Testis (tissue), 3 donors: ENCODE measurements around the gene HAPLN3. TPM values are rescaled to one million over a fixed set of nuclear protein-coding genes. Genes with fewer than 3 reads are reported as not detected.

Source experiments
- DNase-seq: peaks from one replicate; pipeline ENCODE4 v3.0.0-alpha.2; 2019
- H3K27ac ChIP-seq, 2 donors: fragments of 200-600 bp; sonication (generic); one replicate each; pipeline ENCODE4 v1.5.1; 2019
- H3K27me3 ChIP-seq: fragments of 200-600 bp; sonication (generic); one replicate; pipeline ENCODE4 v1.5.1; 2019
- H3K36me3 ChIP-seq: fragments of 200-600 bp; sonication (generic); one replicate; pipeline ENCODE4 v1.5.1; 2017; ENCODE audit warnings: low read depth; ENCODE audit errors: missing control alignments
- H3K4me1 ChIP-seq: fragments of 200-600 bp; sonication (generic); one replicate; pipeline ENCODE4 v1.5.1; 2019
- H3K4me3 ChIP-seq, 2 donors: fragments of 200-600 bp; sonication (generic); one replicate each; pipeline ENCODE4 v1.5.1; 2017 to 2019
- H3K9me3 ChIP-seq: fragments of 200-600 bp; sonication (generic); one replicate; pipeline ENCODE4 v1.5.1; 2017
- POLR2A ChIP-seq: fragments of 450-650 bp; IDR thresholded peaks from one replicate; pipeline ENCODE4 v1.6.1; 2017; ENCODE audit warnings: antibody characterized with exemption, mild to moderate bottlenecking, moderate library complexity
- WGBS, 2 donors: methylation state at CpG; one replicate each; pipeline ENCODE4 v1.1.5; 2018; 5-methylcytosine and 5-hydroxymethylcytosine counted together
- intact Hi-C: fragments of 100-400 bp; cut with DNase I; formaldehyde crosslinking; loops from one replicate; pipeline ENCODE4 v1.15.1; 2023; ENCODE audit warnings: low total_unique reads
- polyA plus RNA-seq: library from polyadenylated mRNA; stranded (reverse); fragments of 350-450 nt; fragmentation: Illumina TruSeq; extraction: RNeasy Lipid Tissue Mini Kit (QIAGEN cat#74804); gene quantifications from one replicate; pipeline ENCODE4 v1.2.3, GENCODE V29; 2014; ENCODE audit warnings: low read depth, low replicate concordance; ENCODE audit not compliant: insufficient read depth
- total RNA-seq, 2 donors: library from RNA; depleted of rRNA; stranded (reverse); fragments of >200 nt; gene quantifications; one replicate each; pipeline ENCODE4 v1.2.3, GENCODE V29; 2016
- TF ChIP-seq, protein P1 (sequence below), 3 experiments: fragments of 450-650 bp in 2 of 3; fragments of 200-600 bp in 1 of 3; sonication (generic) in 1 of 3; IDR thresholded peaks; one replicate each; pipeline ENCODE4 v1.5.1; 2016 to 2019; ENCODE audit warnings: antibody characterized with exemption in 3 of 3, mild to moderate bottlenecking in 2 of 3, moderate library complexity in 1 of 3

HAPLN3 gene
- total and polyA plus RNA-seq, 3 donors from 2014 or later: 4.8 to 5.6 (median 5.0) TPM

DNA sequence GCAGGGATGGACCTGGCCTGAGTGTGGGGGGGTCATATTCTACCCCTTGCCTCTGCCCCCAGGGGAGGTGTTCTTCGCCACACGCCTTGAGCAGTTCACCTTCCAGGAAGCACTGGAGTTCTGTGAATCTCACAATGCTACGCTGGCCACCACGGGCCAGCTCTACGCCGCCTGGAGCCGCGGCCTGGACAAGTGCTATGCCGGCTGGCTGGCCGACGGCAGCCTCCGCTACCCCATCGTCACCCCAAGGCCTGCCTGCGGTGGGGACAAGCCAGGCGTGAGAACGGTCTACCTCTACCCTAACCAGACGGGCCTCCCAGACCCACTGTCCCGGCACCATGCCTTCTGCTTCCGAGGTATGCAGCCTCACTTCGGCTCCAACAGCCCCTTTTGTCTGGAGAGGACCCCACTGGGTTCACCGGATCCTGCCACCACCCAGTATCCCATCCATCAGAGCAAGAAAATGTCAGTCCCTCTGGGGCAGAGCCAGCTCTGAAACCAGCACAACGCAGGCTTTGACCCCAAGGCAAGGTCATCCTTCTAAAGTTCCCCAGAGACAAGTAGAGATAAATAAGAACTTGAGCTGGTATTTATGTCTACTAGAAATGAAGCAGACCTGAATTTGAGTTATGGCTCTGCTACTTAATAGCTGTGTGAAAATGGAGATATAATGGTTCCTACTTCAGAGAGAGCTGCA is 45.8 kb downstream of the HAPLN3 start:
- 82 to 88% methylated on average over 19 to 21 of the region's 22 CpGs for WGBS, 2 donors
- DNase-seq: no peak
- Histone ChIP-seq H3K4me1 (no peaks in the 10 kb centered on the region), H3K9me3 (no peaks in the 10 kb centered on the region), H3K36me3 (no peaks in the 10 kb centered on the region), H3K4me3 (no peak overlapping the region), H3K27me3 (no peaks in the 10 kb centered on the region), H3K27ac (no peak overlapping the region)
- intact Hi-C loops: no loop called here
- TF ChIP-seq POLR2A: no peak
- TF ChIP-seq, protein P1, sequence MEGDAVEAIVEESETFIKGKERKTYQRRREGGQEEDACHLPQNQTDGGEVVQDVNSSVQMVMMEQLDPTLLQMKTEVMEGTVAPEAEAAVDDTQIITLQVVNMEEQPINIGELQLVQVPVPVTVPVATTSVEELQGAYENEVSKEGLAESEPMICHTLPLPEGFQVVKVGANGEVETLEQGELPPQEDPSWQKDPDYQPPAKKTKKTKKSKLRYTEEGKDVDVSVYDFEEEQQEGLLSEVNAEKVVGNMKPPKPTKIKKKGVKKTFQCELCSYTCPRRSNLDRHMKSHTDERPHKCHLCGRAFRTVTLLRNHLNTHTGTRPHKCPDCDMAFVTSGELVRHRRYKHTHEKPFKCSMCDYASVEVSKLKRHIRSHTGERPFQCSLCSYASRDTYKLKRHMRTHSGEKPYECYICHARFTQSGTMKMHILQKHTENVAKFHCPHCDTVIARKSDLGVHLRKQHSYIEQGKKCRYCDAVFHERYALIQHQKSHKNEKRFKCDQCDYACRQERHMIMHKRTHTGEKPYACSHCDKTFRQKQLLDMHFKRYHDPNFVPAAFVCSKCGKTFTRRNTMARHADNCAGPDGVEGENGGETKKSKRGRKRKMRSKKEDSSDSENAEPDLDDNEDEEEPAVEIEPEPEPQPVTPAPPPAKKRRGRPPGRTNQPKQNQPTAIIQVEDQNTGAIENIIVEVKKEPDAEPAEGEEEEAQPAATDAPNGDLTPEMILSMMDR (IDR thresholded peaks at IDR 0.05): no peak

DNA sequence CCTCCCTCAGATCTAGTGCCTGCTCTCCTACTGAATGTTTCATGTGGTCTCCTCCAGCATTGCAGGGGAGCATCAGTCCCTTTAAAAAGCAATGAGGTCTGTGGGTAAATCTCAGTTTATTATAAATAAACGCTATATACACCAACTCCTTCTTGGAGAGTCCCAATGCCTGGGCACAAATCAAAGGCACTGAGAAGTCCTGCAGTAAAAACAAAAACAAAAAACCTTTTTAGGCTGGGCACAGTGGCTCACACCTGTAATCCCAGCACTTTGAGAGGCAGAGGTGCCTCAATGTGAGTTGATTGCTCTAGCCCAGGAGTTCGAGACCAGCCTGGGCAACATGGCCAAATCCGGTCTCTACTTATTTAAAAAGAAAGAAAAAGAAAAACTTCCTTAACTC is 47.1 kb downstream of the HAPLN3 start:
- H3K9me3 ChIP-seq: no peaks in the 10 kb centered on the region
- no peak overlapping the region for H3K27ac ChIP-seq
- intact Hi-C loops: no loop called here
- DNase-seq: no peak
- H3K4me3 ChIP-seq: no peak overlapping the region
- no peaks in the 10 kb centered on the region for H3K36me3 ChIP-seq
- TF ChIP-seq, protein P1 (IDR thresholded peaks at IDR 0.05): no peak
- TF ChIP-seq POLR2A: no peak
- H3K27me3 ChIP-seq: no peaks in the 10 kb centered on the region
- no peaks in the 10 kb centered on the region for H3K4me1 ChIP-seq
- WGBS, 2 donors: 81 to 92% methylated on average over 3 of the region's 3 CpGs

DNA sequence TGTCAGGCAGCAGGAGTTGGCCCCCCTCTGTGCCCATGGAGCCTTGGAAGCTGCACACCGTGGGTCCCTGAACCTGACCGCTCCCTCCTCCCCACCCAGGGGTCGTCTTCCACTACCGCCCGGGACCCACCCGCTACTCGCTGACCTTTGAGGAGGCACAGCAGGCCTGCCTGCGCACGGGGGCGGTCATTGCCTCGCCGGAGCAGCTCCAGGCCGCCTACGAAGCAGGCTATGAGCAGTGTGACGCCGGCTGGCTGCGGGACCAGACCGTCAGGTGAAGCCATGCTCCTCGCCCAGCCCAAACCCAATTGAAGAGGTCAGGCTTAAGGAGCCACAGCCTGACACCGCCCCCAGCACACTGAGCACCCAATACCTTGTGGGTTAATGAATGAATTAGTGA is 48.2 kb downstream of the HAPLN3 start:
- Histone ChIP-seq H3K9me3 (no peaks in the 10 kb centered on the region), H3K27me3 (no peaks in the 10 kb centered on the region), H3K36me3 (no peaks in the 10 kb centered on the region), H3K4me1 (no peaks in the 10 kb centered on the region), H3K27ac (no peak overlapping the region), H3K4me3 (no peak overlapping the region)
- intact Hi-C loops: no loop called here
- no peak for DNase-seq
- 84 to 91% methylated on average over 11 to 19 of the region's 20 CpGs for WGBS, 2 donors
- TF ChIP-seq POLR2A: no peak

DNA sequence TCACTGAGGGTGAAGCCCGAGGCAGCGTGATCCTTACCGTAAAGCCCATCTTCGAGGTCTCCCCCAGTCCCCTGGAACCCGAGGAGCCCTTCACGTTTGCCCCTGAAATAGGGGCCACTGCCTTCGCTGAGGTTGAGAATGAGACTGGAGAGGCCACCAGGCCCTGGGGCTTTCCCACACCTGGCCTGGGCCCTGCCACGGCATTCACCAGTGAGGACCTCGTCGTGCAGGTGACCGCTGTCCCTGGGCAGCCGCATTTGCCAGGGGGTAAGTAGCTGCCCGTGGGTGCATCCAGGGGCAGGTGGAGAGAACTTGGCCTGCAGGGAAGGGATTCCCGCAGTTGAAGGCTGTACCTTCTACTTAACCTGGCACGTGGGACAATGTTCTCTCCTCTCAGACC is 49.7 kb downstream of the HAPLN3 start:
- TF ChIP-seq POLR2A: no peak
- TF ChIP-seq, protein P1 (IDR thresholded peaks at IDR 0.05): no peak
- Histone ChIP-seq H3K27me3 (no peaks in the 10 kb centered on the region), H3K27ac (no peak overlapping the region), H3K9me3 (no peaks in the 10 kb centered on the region), H3K4me1 (no peaks in the 10 kb centered on the region), H3K4me3 (no peak overlapping the region), H3K36me3 (no peaks in the 10 kb centered on the region)
- DNase-seq: no peak
- WGBS, 2 donors: 94 to 95% methylated on average over 12 to 15 of the region's 15 CpGs
- intact Hi-C loops: no loop called here

DNA sequence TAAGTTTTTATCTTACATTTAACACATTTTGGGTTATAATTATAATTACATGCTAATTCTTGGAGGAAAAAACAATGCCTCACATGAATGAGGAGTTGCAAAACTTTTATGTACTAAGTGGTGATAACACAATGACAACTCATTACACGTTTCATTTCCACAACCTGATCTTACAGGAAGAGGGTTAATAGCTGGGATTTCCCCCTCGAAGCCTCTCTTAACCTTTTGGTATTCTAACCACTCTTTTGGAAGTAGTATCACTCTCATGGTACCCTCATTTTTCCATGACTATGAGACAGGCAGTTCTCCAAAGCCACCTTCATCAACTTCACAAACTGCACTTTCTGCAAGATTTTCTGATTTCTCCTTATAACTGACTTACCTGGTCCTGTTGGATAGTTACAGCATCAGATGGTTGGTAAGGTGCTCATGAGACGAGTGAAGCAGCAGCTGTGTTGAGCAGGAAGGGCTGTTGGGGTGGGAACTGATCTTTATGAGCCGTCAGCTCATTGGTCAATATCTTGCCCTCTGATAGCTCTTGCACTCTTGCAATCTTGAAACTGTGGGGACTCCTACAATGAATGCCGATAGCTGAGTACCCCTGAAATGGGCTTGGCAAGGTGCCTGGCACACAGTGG is 50.5 kb downstream of the HAPLN3 start:
- intact Hi-C loops: no loop called here
- Histone ChIP-seq H3K36me3 (no peaks in the 10 kb centered on the region), H3K4me3 (no peak overlapping the region), H3K27me3 (no peaks in the 10 kb centered on the region), H3K9me3 (no peaks in the 10 kb centered on the region), H3K27ac (no peak overlapping the region), H3K4me1 (no peaks in the 10 kb centered on the region)
- 63 to 78% methylated on average over 3 to 5 of the region's 5 CpGs for WGBS, 2 donors
- no peak for DNase-seq
- TF ChIP-seq, protein P1 (IDR thresholded peaks at IDR 0.05): no peak
- TF ChIP-seq POLR2A: no peak
